Neural cell (in vitro differentiated cells): ENCODE results near the gene WIPF2.

Experiments used
- CTCF ChIP-seq: fragments of 450-650 bp; IDR thresholded peaks from 2 replicates; pipeline ENCODE4 v1.5.1; 2014; ENCODE audit warnings: antibody characterized with exemption, mild to moderate bottlenecking, moderate library complexity; ENCODE audit not compliant: poor library complexity, severe bottlenecking
- TAF1 ChIP-seq: IDR thresholded peaks from 2 replicates; pipeline ENCODE4 v1.6.1; 2012; ENCODE audit warnings: low read depth
- TF ChIP-seq, protein P1 (sequence below): IDR thresholded peaks from 2 replicates; pipeline ENCODE4 v1.6.1; 2012; ENCODE audit warnings: borderline replicate concordance

DNA sequence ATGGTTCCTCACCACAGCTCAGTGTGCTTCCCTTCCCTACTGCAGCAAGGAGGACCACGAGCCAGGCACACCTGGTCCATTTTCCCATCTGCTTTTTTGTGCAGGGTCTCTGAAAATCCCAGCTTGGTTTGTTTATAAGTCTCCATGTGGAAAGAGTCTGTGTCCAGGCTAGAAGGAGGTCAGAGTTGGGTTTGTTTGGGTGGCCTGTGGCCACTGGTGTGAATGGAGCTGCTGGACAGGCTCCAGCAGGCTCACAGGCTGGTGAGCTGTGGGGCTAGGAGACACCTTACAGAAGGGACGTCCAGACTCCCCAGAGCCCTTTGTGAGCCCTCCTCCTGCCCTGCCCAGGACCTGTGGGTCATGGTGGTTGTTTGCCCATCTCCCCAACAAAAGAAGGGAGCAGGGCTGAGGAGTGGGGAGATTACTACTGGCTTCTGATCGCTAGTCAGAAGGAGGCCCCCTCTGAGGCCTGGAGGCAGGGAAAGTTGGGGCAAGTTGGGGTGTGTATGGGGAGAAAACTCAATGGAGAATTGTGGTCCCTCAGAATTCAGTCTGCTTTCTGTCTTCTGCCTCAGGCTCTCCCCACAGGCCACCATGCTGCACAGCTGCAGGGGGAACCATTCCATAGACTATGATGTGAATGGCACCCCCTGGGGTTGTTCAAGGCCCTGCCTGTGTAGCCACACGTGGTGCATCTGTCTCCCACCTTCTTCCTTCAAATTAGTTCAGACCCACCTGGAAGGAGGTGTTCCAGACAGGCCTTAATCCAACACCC lies 94.0 kb downstream of the WIPF2 start:
- TF ChIP-seq CTCF (no peak), TAF1 (no peak)
- TF ChIP-seq, protein P1, sequence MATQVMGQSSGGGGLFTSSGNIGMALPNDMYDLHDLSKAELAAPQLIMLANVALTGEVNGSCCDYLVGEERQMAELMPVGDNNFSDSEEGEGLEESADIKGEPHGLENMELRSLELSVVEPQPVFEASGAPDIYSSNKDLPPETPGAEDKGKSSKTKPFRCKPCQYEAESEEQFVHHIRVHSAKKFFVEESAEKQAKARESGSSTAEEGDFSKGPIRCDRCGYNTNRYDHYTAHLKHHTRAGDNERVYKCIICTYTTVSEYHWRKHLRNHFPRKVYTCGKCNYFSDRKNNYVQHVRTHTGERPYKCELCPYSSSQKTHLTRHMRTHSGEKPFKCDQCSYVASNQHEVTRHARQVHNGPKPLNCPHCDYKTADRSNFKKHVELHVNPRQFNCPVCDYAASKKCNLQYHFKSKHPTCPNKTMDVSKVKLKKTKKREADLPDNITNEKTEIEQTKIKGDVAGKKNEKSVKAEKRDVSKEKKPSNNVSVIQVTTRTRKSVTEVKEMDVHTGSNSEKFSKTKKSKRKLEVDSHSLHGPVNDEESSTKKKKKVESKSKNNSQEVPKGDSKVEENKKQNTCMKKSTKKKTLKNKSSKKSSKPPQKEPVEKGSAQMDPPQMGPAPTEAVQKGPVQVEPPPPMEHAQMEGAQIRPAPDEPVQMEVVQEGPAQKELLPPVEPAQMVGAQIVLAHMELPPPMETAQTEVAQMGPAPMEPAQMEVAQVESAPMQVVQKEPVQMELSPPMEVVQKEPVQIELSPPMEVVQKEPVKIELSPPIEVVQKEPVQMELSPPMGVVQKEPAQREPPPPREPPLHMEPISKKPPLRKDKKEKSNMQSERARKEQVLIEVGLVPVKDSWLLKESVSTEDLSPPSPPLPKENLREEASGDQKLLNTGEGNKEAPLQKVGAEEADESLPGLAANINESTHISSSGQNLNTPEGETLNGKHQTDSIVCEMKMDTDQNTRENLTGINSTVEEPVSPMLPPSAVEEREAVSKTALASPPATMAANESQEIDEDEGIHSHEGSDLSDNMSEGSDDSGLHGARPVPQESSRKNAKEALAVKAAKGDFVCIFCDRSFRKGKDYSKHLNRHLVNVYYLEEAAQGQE: no peak
